Vagina (tissue), 2 donors: ENCODE results near the gene GPR63. TPM values are rescaled to one million over a fixed set of nuclear protein-coding genes. Genes with fewer than 3 reads are reported as not detected.

Source experiments
- DNase-seq, 2 donors: peaks; one replicate each; pipeline ENCODE4 v3.0.0-alpha.2; 2017; ENCODE audit errors: extremely low spot score in 2 of 2
- H3K27ac ChIP-seq: fragments of 200-600 bp; sonication (generic); one replicate; pipeline ENCODE4 v1.5.1; 2019
- H3K27me3 ChIP-seq: fragments of 200-600 bp; sonication (generic); one replicate; pipeline ENCODE4 v1.5.1; 2019
- H3K36me3 ChIP-seq, 2 donors: fragments of 200-600 bp; sonication (generic); one replicate each; pipeline ENCODE4 v1.5.1; 2017 to 2019
- H3K4me1 ChIP-seq: fragments of 200-600 bp; sonication (generic); one replicate; pipeline ENCODE4 v1.5.1; 2019
- H3K4me3 ChIP-seq, 2 donors: fragments of 200-600 bp; sonication (generic); 1 replicate in 1 of 2; 2 replicates in 1 of 2; pipeline ENCODE4 v1.5.1; 2016 to 2019
- H3K9me3 ChIP-seq: fragments of 200-600 bp; sonication (generic); one replicate; pipeline ENCODE4 v1.5.1; 2019
- POLR2A ChIP-seq, 2 donors: fragments of 450-650 bp; IDR thresholded peaks; one replicate each; pipeline ENCODE4 v1.6.1; 2017; ENCODE audit warnings: antibody characterized with exemption in 2 of 2, mild to moderate bottlenecking in 2 of 2, moderate library complexity in 2 of 2
- POLR2AphosphoS5 ChIP-seq, 2 donors: sonication (generic); formaldehyde crosslinking; IDR thresholded peaks; one replicate each; pipeline ENCODE4 v1.9.0; 2017; ENCODE audit warnings: antibody characterized with exemption in 2 of 2, mild to moderate bottlenecking in 2 of 2, low read depth in 1 of 2; ENCODE audit not compliant: insufficient read depth in 1 of 2
- intact Hi-C: fragments of 100-400 bp; cut with DNase I; formaldehyde crosslinking; loops from one replicate; pipeline ENCODE4 v1.15.1; 2023
- total RNA-seq: library from RNA; depleted of rRNA; stranded (reverse); fragments of >200 nt; gene quantifications from one replicate; pipeline ENCODE4 v1.2.3, GENCODE V29; 2016
- TF ChIP-seq, protein P1 (sequence below), 3 experiments: fragments of 450-650 bp in 2 of 3; fragments of 200-600 bp in 1 of 3; sonication (generic) in 1 of 3; IDR thresholded peaks; one replicate each; pipeline ENCODE4 v1.5.1; 2017 to 2019; ENCODE audit warnings: antibody characterized with exemption in 3 of 3, mild to moderate bottlenecking in 2 of 3, moderate library complexity in 2 of 3

The GPR63 gene
- total RNA-seq, 1 donor from 2014 or later = 2.5 TPM

- H3K4me3 ChIP-seq = no peak overlapping the region
- peaks cover 9% of the 10 kb centered on the region for H3K4me1 ChIP-seq
- DNase-seq = no peak
- H3K27ac ChIP-seq = no peak overlapping the region
- intact Hi-C loops = no loop called here
- TF ChIP-seq POLR2AphosphoS5 (IDR thresholded peaks at IDR 0.05; ENCODE audit: insufficient read depth in 1 of 2, low read depth in 1 of 2) = no peak
- H3K9me3 ChIP-seq = no peaks in the 10 kb centered on the region
- H3K27me3 ChIP-seq = no peaks in the 10 kb centered on the region
- no peaks in the 10 kb centered on the region for H3K36me3 ChIP-seq
These were observed 35.7 kb upstream of the GPR63 start for GRCh38 chr6:96872976-96873375.

- TF ChIP-seq POLR2AphosphoS5 (IDR thresholded peaks at IDR 0.05; ENCODE audit: insufficient read depth in 1 of 2, low read depth in 1 of 2) (no peak), POLR2A (IDR thresholded peaks at IDR 0.05) (no peak)
- TF ChIP-seq, protein P1, sequence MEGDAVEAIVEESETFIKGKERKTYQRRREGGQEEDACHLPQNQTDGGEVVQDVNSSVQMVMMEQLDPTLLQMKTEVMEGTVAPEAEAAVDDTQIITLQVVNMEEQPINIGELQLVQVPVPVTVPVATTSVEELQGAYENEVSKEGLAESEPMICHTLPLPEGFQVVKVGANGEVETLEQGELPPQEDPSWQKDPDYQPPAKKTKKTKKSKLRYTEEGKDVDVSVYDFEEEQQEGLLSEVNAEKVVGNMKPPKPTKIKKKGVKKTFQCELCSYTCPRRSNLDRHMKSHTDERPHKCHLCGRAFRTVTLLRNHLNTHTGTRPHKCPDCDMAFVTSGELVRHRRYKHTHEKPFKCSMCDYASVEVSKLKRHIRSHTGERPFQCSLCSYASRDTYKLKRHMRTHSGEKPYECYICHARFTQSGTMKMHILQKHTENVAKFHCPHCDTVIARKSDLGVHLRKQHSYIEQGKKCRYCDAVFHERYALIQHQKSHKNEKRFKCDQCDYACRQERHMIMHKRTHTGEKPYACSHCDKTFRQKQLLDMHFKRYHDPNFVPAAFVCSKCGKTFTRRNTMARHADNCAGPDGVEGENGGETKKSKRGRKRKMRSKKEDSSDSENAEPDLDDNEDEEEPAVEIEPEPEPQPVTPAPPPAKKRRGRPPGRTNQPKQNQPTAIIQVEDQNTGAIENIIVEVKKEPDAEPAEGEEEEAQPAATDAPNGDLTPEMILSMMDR (IDR thresholded peaks at IDR 0.05) = no peak
- Histone ChIP-seq H3K36me3 (no peaks in the 10 kb centered on the region), H3K4me3 (no peak overlapping the region), H3K27me3 (no peaks in the 10 kb centered on the region), H3K27ac (no peak overlapping the region), H3K9me3 (no peaks in the 10 kb centered on the region), H3K4me1 (no peaks in the 10 kb centered on the region)
- DNase-seq = no peak
- intact Hi-C loops = no loop called here
These were observed 27.8 kb upstream of the GPR63 start for GRCh38 chr6:96865055-96865405.

DNA sequence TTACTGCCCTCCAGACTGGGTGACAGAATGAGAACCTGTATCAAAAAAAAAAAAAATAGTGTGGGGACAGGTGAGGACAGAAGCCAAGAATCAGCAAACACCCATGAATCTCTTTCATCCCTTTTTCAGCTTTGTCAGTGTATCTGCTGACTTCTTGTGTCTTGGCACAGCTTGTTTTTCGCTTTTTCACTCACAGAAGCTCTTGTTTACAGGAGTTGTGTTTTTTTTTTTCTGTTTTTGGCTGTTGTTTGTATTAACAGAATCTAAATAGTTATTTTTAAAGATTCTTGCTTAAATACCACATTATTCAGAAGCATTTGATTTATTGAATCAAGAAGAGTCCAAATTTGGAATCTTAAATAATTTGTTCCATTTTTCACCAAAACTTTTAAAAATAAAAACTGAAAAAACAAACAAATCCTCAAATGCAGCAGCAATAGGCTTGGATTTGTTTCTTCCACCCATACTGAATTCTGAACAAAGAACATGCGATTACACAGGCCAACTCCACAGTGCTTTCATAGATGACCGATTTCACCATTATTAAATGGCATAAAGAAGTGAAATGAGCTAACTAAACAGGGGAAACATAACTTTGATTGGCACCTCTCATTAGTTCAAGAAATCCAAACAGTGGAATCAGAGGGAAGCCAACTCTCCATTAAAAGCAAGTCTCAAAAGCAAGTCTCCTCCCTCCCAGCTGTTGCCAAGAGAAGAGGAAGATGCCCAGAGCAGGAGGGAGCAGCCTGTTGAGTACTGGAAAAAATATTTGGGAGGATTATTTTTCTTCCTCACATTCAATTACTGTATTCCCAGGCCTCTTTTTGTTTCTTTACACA lies 27.2 kb upstream of the GPR63 start:
- Histone ChIP-seq H3K4me1 (no peaks in the 10 kb centered on the region), H3K9me3 (no peaks in the 10 kb centered on the region), H3K27ac (no peak overlapping the region), H3K27me3 (no peaks in the 10 kb centered on the region), H3K4me3 (no peak overlapping the region), H3K36me3 (no peaks in the 10 kb centered on the region)
- intact Hi-C loops = no loop called here
- TF ChIP-seq POLR2A (IDR thresholded peaks at IDR 0.05) (no peak), POLR2AphosphoS5 (IDR thresholded peaks at IDR 0.05; ENCODE audit: insufficient read depth in 1 of 2, low read depth in 1 of 2) (no peak)
- TF ChIP-seq, protein P1 (IDR thresholded peaks at IDR 0.05) = no peak
- DNase-seq = no peak

DNA sequence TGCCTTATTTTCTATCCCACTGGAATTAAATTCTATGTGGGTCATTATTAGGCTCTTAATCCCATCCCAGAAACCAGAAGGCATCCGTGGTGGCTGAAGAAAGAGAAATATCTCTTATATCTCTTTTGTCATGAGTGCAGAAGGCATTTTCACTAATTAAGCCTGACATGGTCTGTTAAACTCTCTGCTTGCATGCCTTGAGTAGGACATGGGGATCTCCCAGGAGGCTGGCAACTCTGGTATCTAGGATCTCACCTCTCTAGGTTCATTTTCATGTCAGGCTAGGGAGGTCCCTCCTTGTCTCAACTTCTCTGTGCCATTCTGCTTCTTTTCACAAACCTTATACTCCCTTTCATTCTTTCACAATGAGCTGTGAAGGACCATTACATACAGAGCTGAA lies 25.3 kb upstream of the GPR63 start:
- no peak for DNase-seq
- no peaks in the 10 kb centered on the region for H3K9me3 ChIP-seq
- no peaks in the 10 kb centered on the region for H3K27me3 ChIP-seq
- H3K4me3 ChIP-seq = no peak overlapping the region
- no peak overlapping the region for H3K27ac ChIP-seq
- intact Hi-C loops = no loop called here
- no peaks in the 10 kb centered on the region for H3K36me3 ChIP-seq
- TF ChIP-seq, protein P1 (IDR thresholded peaks at IDR 0.05) = no peak
- no peak for TF ChIP-seq POLR2AphosphoS5 (IDR thresholded peaks at IDR 0.05; ENCODE audit: insufficient read depth in 1 of 2, low read depth in 1 of 2)
- no peaks in the 10 kb centered on the region for H3K4me1 ChIP-seq

DNA sequence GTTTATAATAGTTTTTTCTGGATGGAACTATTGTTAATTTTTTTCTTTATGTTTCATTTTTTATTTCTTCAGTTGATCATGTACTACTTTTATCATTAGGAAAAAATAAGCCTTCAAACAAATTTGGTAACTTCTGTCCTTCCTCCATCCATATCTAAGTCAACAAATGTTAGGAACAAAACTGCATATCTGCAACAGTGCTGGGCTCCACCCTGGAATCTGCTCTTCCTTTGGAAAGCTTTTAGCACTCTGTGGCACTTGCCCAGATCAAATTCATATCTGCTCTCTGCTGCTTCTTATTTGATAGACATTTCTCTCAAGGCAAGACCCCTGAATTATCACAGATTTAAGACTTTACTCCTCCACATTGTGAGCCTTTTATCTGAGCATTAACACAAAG lies 24.3 kb upstream of the GPR63 start:
- TF ChIP-seq POLR2AphosphoS5 (IDR thresholded peaks at IDR 0.05; ENCODE audit: insufficient read depth in 1 of 2, low read depth in 1 of 2) (no peak), POLR2A (IDR thresholded peaks at IDR 0.05) (no peak)
- TF ChIP-seq, protein P1 (IDR thresholded peaks at IDR 0.05) = no peak
- Histone ChIP-seq H3K27ac (no peak overlapping the region), H3K9me3 (no peaks in the 10 kb centered on the region), H3K4me3 (no peak overlapping the region), H3K27me3 (no peaks in the 10 kb centered on the region), H3K36me3 (no peaks in the 10 kb centered on the region), H3K4me1 (no peaks in the 10 kb centered on the region)
- no peak for DNase-seq
- intact Hi-C loops = no loop called here
